GM12878 (cell line): ENCODE measurements around the gene RFXAP. TPM values are rescaled to one million over a fixed set of nuclear protein-coding genes. Genes with fewer than 3 reads are reported as not detected.
A peak's percentile ranks its signal among the peaks of the same experiment; 100 is the strongest.

Experiments
- ATAC-seq: fragments of 200-7000 bp; cut with Tn5 transposase; 3 replicates; pipeline ENCODE4 v1.9.1; 2020; ENCODE audit warnings: mild to moderate bottlenecking, moderate library complexity
- BruUV-seq: library from RNA; stranded (reverse); fragments of 400-500 nt; replicated peaks from 2 replicates; lab custom pipeline; 2021; lab: Mats Ljungman, UMichigan
- CTCF ChIA-PET: fragments of 300-600 bp; sonication (Branson Sonifier 250); formaldehyde crosslinking; extraction: SDS; loops from one replicate; lab custom pipeline; 2021; ENCODE audit warnings: inconsistent platforms; lab: Yijun Ruan, JAX
- POLR2A ChIA-PET: fragments of 350-600 bp; formaldehyde crosslinking; extraction: SDS; loops from one replicate; lab custom pipeline; 2021; ENCODE audit warnings: inconsistent platforms; lab: Charles Lee
- RAD21 ChIA-PET: fragments of 300-600 bp; sonication (Branson Sonifier 250); formaldehyde crosslinking; loops from one replicate; lab custom pipeline; 2023; ENCODE audit warnings: antibody characterized with exemption; ENCODE audit not compliant: unreplicated experiment; lab: Charles Lee
- SMC1A ChIA-PET: fragments of 300-600 bp; sonication (Branson Sonifier 250); formaldehyde crosslinking; loops from one replicate; lab custom pipeline; 2023; ENCODE audit not compliant: unreplicated experiment, uncharacterized antibody; lab: Charles Lee
- DNase-seq: peaks from one replicate; pipeline ENCODE4 v3.0.0-alpha.2; 2011; ENCODE audit warnings: low read depth, low spot score
- FAIRE-seq: peaks from 3 replicates; lab custom pipeline; 2011; peaks lifted over from hg19 to GRCh38; lab: Jason Lieb, UNC
- H2AFZ ChIP-seq: 2 replicates; pipeline ENCODE4 v1.6.0; 2011; ENCODE audit warnings: low read depth, low read length, control low read depth; ENCODE audit not compliant: control insufficient read depth
- H3K27ac ChIP-seq: 2 replicates; pipeline ENCODE4 v1.5.1; 2011; ENCODE audit warnings: control low read depth; ENCODE audit not compliant: control insufficient read depth, insufficient read depth
- H3K27me3 ChIP-seq, 2 experiments: replicated peaks in 1 of 2; 2 replicates each; pipeline versions ENCODE4 v1.6.0 to v1.6.1; 2011; ENCODE audit warnings: low read length in 1 of 2; ENCODE audit not compliant: control insufficient read depth in 2 of 2, insufficient read depth in 2 of 2
- H3K36me3 ChIP-seq, 2 experiments: 2 replicates each; pipeline ENCODE4 v1.5.1; 2011; ENCODE audit warnings: low read length in 1 of 2; ENCODE audit not compliant: control insufficient read depth in 2 of 2, insufficient read depth in 2 of 2
- H3K4me1 ChIP-seq: 2 replicates; pipeline ENCODE4 v1.6.1; 2011; ENCODE audit warnings: mild to moderate bottlenecking, low read length, moderate library complexity, mixed read lengths; ENCODE audit not compliant: control insufficient read depth, insufficient read depth
- H3K4me2 ChIP-seq: 2 replicates; pipeline ENCODE4 v1.6.0; 2011; ENCODE audit warnings: control low read depth; ENCODE audit not compliant: control insufficient read depth, insufficient read depth
- H3K4me3 ChIP-seq: fragments of 200-600 bp; sonication (generic); 2 replicates; pipeline ENCODE4 v1.5.1; 2016
- H3K79me2 ChIP-seq: 2 replicates; pipeline ENCODE4 v1.6.0; 2011; ENCODE audit warnings: low read length; ENCODE audit not compliant: control insufficient read depth, insufficient read depth
- H3K9ac ChIP-seq: 2 replicates; pipeline ENCODE4 v1.8.0; 2011; ENCODE audit warnings: low read length, control low read depth, mixed read lengths; ENCODE audit not compliant: control insufficient read depth, insufficient read depth
- H3K9me3 ChIP-seq: replicated peaks from 3 replicates; pipeline ENCODE4 v1.5.1; 2011; ENCODE audit warnings: mild to moderate bottlenecking, low read length; ENCODE audit not compliant: control insufficient read depth, insufficient read depth
- H4K20me1 ChIP-seq: 2 replicates; pipeline ENCODE4 v1.6.0; 2011; ENCODE audit not compliant: control insufficient read depth, insufficient read depth
- BCL11A ChIP-seq: IDR thresholded peaks from 2 replicates; pipeline ENCODE4 v1.6.1; 2011; ENCODE audit warnings: low read depth, low read length
- RAD21 ChIP-seq: IDR thresholded peaks from 2 replicates; pipeline ENCODE4 v1.6.1; 2011; ENCODE audit warnings: mild to moderate bottlenecking, low read depth, low read length, moderate library complexity; ENCODE audit not compliant: insufficient read depth
- WGBS: methylation state at CpG from one replicate; pipeline ENCODE4 v1.1.6; 2016; ENCODE audit warnings: low lambda C conversion rate; ENCODE audit not compliant: insufficient replicate concordance, insufficient coverage; ENCODE audit errors: missing lambda C conversion rate; 5-methylcytosine and 5-hydroxymethylcytosine counted together
- in situ Hi-C: fragments of 300-500 bp; cut with MboI; formaldehyde crosslinking; loops from 9 replicates; pipeline ENCODE4 v1.14.3; 2018; ENCODE audit warnings: mixed read lengths
- intact Hi-C: fragments of 100-400 bp; cut with micrococcal nuclease; formaldehyde crosslinking; loops from one replicate; pipeline ENCODE4 v1.14.2; 2022; ENCODE audit not compliant: unreplicated experiment
- polyA plus RNA-seq, 11 experiments: library from polyadenylated mRNA; depleted of rRNA in 4 of 11; unstranded in 6 of 11; stranded (reverse) in 5 of 11; fragments of >200 nt; fragmentation: Nextera tagmentation in 4 of 11; fragmentation: Illumina TruSeq in 1 of 11; extraction: Ambion mirVana in 4 of 11; extraction: Trizol in 1 of 11; gene quantifications; 1 replicate in 1 of 11; 2 replicates in 10 of 11; pipeline versions ENCODE4 v1.2.1 to v1.2.3, GENCODE V29; 2011 to 2016; ENCODE audit warnings: inconsistent platforms in 2 of 11, missing spikeins in 2 of 11, low read depth in 1 of 11
- total RNA-seq, 4 experiments: library from RNA; depleted of rRNA in 3 of 4; stranded (reverse); fragments of >200 nt in 3 of 4; fragmentation: Illumina TruSeq in 1 of 4; extraction: Trizol in 1 of 4; gene quantifications; 2 replicates each; pipeline versions ENCODE4 v1.2.1 to v1.2.3, GENCODE V29; 2013 to 2021
- TF ChIP-seq, protein P1 (sequence below), 3 experiments: IDR thresholded peaks in 2 of 3; conservative IDR thresholded peaks in 1 of 3; 2 replicates each; pipeline ENCODE4 v1.5.1; 2011; ENCODE audit warnings: low read depth in 3 of 3, low read length in 3 of 3, mild to moderate bottlenecking in 3 of 3, control low read depth in 2 of 3, moderate library complexity in 2 of 3, inconsistent platforms in 1 of 3, mixed read lengths in 1 of 3; ENCODE audit not compliant: control insufficient read depth in 2 of 3, insufficient read depth in 1 of 3; ENCODE audit errors: extremely low read depth in 1 of 3

RFXAP gene
- total and polyA plus RNA-seq, 10 of the 15 experiments (the other 5 are each of a cell fraction or from before 2014, with no cell fraction given), result 3.4 to 13.3 (median 7.7) TPM

- no peak for FAIRE-seq
- peak; percentile 47 for ATAC-seq
- ChIA-PET RAD21 (no interaction called here), POLR2A (no interaction called here), SMC1A (interaction anchor here (0.7 to 1.2 kb wide), 2 partner anchors 12 to 16 kb away, joined by 3 read pairs; no protein-coding TSS in a partner anchor), CTCF (interaction anchor here (0.9 to 2.9 kb wide), 6 partner anchors 9 to 155 kb away, joined by 3 to 11 read pairs (median 4); no protein-coding TSS in a partner anchor)
- H3K27ac ChIP-seq, result no peak overlapping the region
- no peaks in the 10 kb centered on the region for H3K4me1 ChIP-seq
- no peaks in the 10 kb centered on the region for H4K20me1 ChIP-seq
- no peaks in the 10 kb centered on the region for H3K9me3 ChIP-seq
- no peak overlapping the region for H3K4me3 ChIP-seq
- DNase-seq, result no peak
- H2AFZ ChIP-seq, result no peak overlapping the region
- no peaks in the 10 kb centered on the region for H3K27me3 ChIP-seq
- in situ Hi-C loops, result loop anchor here (10.0 kb wide), 1 partner anchor 214 kb away; no protein-coding TSS in a partner anchor
- 52% methylated on average over 13 of the region's 13 CpGs for WGBS
- H3K79me2 ChIP-seq, result no peaks in the 10 kb centered on the region
- BruUV-seq, result no TSS peak
- no peak overlapping the region for H3K9ac ChIP-seq
- no peak overlapping the region for H3K4me2 ChIP-seq
- peak; percentile 27; the same call in 1 of the 2 replicates for TF ChIP-seq RAD21
- TF ChIP-seq, protein P1, sequence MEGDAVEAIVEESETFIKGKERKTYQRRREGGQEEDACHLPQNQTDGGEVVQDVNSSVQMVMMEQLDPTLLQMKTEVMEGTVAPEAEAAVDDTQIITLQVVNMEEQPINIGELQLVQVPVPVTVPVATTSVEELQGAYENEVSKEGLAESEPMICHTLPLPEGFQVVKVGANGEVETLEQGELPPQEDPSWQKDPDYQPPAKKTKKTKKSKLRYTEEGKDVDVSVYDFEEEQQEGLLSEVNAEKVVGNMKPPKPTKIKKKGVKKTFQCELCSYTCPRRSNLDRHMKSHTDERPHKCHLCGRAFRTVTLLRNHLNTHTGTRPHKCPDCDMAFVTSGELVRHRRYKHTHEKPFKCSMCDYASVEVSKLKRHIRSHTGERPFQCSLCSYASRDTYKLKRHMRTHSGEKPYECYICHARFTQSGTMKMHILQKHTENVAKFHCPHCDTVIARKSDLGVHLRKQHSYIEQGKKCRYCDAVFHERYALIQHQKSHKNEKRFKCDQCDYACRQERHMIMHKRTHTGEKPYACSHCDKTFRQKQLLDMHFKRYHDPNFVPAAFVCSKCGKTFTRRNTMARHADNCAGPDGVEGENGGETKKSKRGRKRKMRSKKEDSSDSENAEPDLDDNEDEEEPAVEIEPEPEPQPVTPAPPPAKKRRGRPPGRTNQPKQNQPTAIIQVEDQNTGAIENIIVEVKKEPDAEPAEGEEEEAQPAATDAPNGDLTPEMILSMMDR (IDR thresholded peaks at IDR 0.05 in 2 of 3, conservative IDR thresholded peaks at IDR 0.05 in 1 of 3; ENCODE audit: control insufficient read depth in 2 of 3, extremely low read depth in 1 of 3, insufficient read depth in 1 of 3, low read depth in 3 of 3, low read length in 3 of 3), result peak; percentile 13 to 23 (median 15); a peak in 1 of 6 replicates
- no peak for TF ChIP-seq BCL11A
- intact Hi-C loops, result loop anchor here (10.0 kb wide), 1 partner anchor 214 kb away; no protein-coding TSS in a partner anchor
- H3K36me3 ChIP-seq, result no peaks in the 10 kb centered on the region
Measured at GRCh38 chr13:36850790-36851438, 31.9 kb downstream of the RFXAP start.
